ENCODE results near the gene PRELID1. TPM values are rescaled to one million over a fixed set of nuclear protein-coding genes. Genes with fewer than 3 reads are reported as not detected.
A peak's percentile ranks its signal among the peaks of the same experiment; 100 is the strongest.

The PRELID1 gene
- polyA plus RNA-seq, 6 donors from 2014 or later, result 162 to 227 (median 176) TPM

- Mint-ChIP-seq H3K4me3 (no peak overlapping the region), H3K27ac (peak overlapping the region in 1 of 6 donors; percentile 47), H3K4me1 (peaks cover 29 to 38% (median 36%) of the 10 kb centered on the region in 3 donors), H3K27me3 (no peaks in the 10 kb centered on the region), H3K9me3 (no peaks in the 10 kb centered on the region), H3K36me3 (no peaks in the 10 kb centered on the region)
- DNase-seq (no peak), ATAC-seq (ENCODE audit: low read depth in 2 of 2) (no peak)
Measured at GRCh38 chr5:177328545-177329231, 25.1 kb downstream of the PRELID1 start.

- Mint-ChIP-seq H3K36me3 (peaks cover 0 to 5% of the 10 kb centered on the region in 2 donors), H3K27ac (peak overlapping the region in 1 of 6 donors; percentile 96), H3K9me3 (no peaks in the 10 kb centered on the region), H3K4me3 (peak overlapping the region in 1 of 8 donors; percentile 56), H3K27me3 (no peaks in the 10 kb centered on the region), H3K4me1 (peaks cover 29 to 41% (median 38%) of the 10 kb centered on the region in 3 donors)
- ATAC-seq (ENCODE audit: low read depth in 2 of 2), result no peak
- DNase-seq, result no peak
Measured at GRCh38 chr5:177329883-177330282, 26.3 kb downstream of the PRELID1 start.

- peak; percentile 70 to 71 for ATAC-seq (ENCODE audit: low read depth in 2 of 2)
- Mint-ChIP-seq H3K27ac (peak overlapping the region; percentile 76 to 96 (median 89)), H3K4me1 (peaks cover 31 to 43% (median 38%) of the 10 kb centered on the region in 3 donors), H3K9me3 (no peaks in the 10 kb centered on the region), H3K36me3 (peaks cover 0 to 12% of the 10 kb centered on the region in 2 donors), H3K27me3 (no peaks in the 10 kb centered on the region), H3K4me3 (peak overlapping the region in 7 of 8 donors; percentile 47 to 86 (median 70))
- peak; percentile 47 for DNase-seq
Measured at GRCh38 chr5:177330991-177331842, 27.6 kb downstream of the PRELID1 start.

GRCh38 chr5:177332031-177332895 lies 28.7 kb downstream of the PRELID1 start:
- ATAC-seq (ENCODE audit: low read depth in 2 of 2) (peak; percentile 49 to 58), DNase-seq (peak; percentile 25)
- peaks cover 33 to 46% (median 38%) of the 10 kb centered on the region in 3 donors for H3K4me1 Mint-ChIP-seq
- no peaks in the 10 kb centered on the region for H3K9me3 Mint-ChIP-seq
- H3K36me3 Mint-ChIP-seq, result peaks cover 0 to 17% of the 10 kb centered on the region in 2 donors
- H3K27ac Mint-ChIP-seq, result peak overlapping the region; percentile 64 to 96 (median 90)
- no peaks in the 10 kb centered on the region for H3K27me3 Mint-ChIP-seq
- H3K4me3 Mint-ChIP-seq, result peak overlapping the region in 7 of 8 donors; percentile 54 to 85 (median 70)

- ATAC-seq (ENCODE audit: low read depth in 2 of 2) (no peak), DNase-seq (no peak)
- Mint-ChIP-seq H3K27me3 (no peaks in the 10 kb centered on the region), H3K4me1 (peaks cover 30 to 46% (median 32%) of the 10 kb centered on the region in 3 donors), H3K9me3 (no peaks in the 10 kb centered on the region), H3K4me3 (peak overlapping the region in 3 of 8 donors; percentile 13 to 41 (median 15)), H3K27ac (peak overlapping the region in 4 of 6 donors; percentile 72 to 90 (median 82)), H3K36me3 (peaks cover 0 to 17% of the 10 kb centered on the region in 2 donors)
Measured at GRCh38 chr5:177332896-177333260, 29.3 kb downstream of the PRELID1 start.

GRCh38 chr5:177333420-177334154 lies 30.0 kb downstream of the PRELID1 start:
- Mint-ChIP-seq H3K36me3 (peaks cover 0 to 17% of the 10 kb centered on the region in 2 donors), H3K27ac (peak overlapping the region in 5 of 6 donors; percentile 32 to 91 (median 79)), H3K4me1 (peaks cover 30 to 46% (median 32%) of the 10 kb centered on the region in 3 donors), H3K9me3 (no peaks in the 10 kb centered on the region), H3K27me3 (no peaks in the 10 kb centered on the region), H3K4me3 (peak overlapping the region in 3 of 8 donors; percentile 13 to 54 (median 45))
- DNase-seq, result no peak
- ATAC-seq (ENCODE audit: low read depth in 2 of 2), result no peak

GRCh38 chr5:177334155-177334551 lies 30.6 kb downstream of the PRELID1 start:
- peaks cover 30 to 46% (median 32%) of the 10 kb centered on the region in 3 donors for H3K4me1 Mint-ChIP-seq
- peaks cover 0 to 17% of the 10 kb centered on the region in 2 donors for H3K36me3 Mint-ChIP-seq

GRCh38 chr5:177334781-177335700 lies 31.4 kb downstream of the PRELID1 start:
- H3K4me1 Mint-ChIP-seq, result peaks cover 33 to 49% (median 37%) of the 10 kb centered on the region in 3 donors
- ATAC-seq (ENCODE audit: low read depth in 2 of 2), result no peak
- H3K27ac Mint-ChIP-seq, result peak overlapping the region in 1 of 6 donors; percentile 49
- no peaks in the 10 kb centered on the region for H3K27me3 Mint-ChIP-seq
- H3K36me3 Mint-ChIP-seq, result peaks cover 7 to 24% of the 10 kb centered on the region in 2 donors
- H3K4me3 Mint-ChIP-seq, result peak overlapping the region in 1 of 8 donors; percentile 6
- DNase-seq, result no peak
- H3K9me3 Mint-ChIP-seq, result no peaks in the 10 kb centered on the region

More at GRCh38 chr5:177334155-177334551, 30.6 kb downstream of the PRELID1 start:
- Mint-ChIP-seq H3K9me3 (no peaks in the 10 kb centered on the region), H3K27me3 (no peaks in the 10 kb centered on the region), H3K4me3 (peak overlapping the region in 2 of 8 donors; percentile 3 to 5), H3K27ac (peak overlapping the region in 2 of 6 donors; percentile 56 to 91)
- DNase-seq, result no peak
- ATAC-seq (ENCODE audit: low read depth in 2 of 2), result no peak

- peaks cover 28 to 45% (median 32%) of the 10 kb centered on the region in 3 donors for H3K4me1 Mint-ChIP-seq
- DNase-seq (no peak), ATAC-seq (ENCODE audit: low read depth in 2 of 2) (no peak)
- peaks cover 7 to 25% of the 10 kb centered on the region in 2 donors for H3K36me3 Mint-ChIP-seq
- no peaks in the 10 kb centered on the region for H3K27me3 Mint-ChIP-seq
- H3K9me3 Mint-ChIP-seq, result no peaks in the 10 kb centered on the region
- H3K27ac Mint-ChIP-seq, result peak overlapping the region in 2 of 6 donors; percentile 58 to 89
- H3K4me3 Mint-ChIP-seq, result no peak overlapping the region
Measured at GRCh38 chr5:177335701-177336065, 32.1 kb downstream of the PRELID1 start.

GRCh38 chr5:177336112-177336511 lies 32.5 kb downstream of the PRELID1 start:
- H3K36me3 Mint-ChIP-seq, result peaks cover 7 to 25% of the 10 kb centered on the region in 2 donors
- ATAC-seq (ENCODE audit: low read depth in 2 of 2) (peak; percentile 43 to 52), DNase-seq (no peak)
- H3K4me3 Mint-ChIP-seq, result no peak overlapping the region
- peaks cover 23 to 40% (median 27%) of the 10 kb centered on the region in 3 donors for H3K4me1 Mint-ChIP-seq
- H3K9me3 Mint-ChIP-seq, result no peaks in the 10 kb centered on the region
- peak overlapping the region in 3 of 6 donors; percentile 58 to 93 (median 59) for H3K27ac Mint-ChIP-seq
- no peaks in the 10 kb centered on the region for H3K27me3 Mint-ChIP-seq

All from naive B cell (primary cell).